ENCODE measurements around the gene GDF15. TPM values are rescaled to one million over a fixed set of nuclear protein-coding genes. Genes with fewer than 3 reads are reported as not detected.
A peak's percentile ranks its signal among the peaks of the same experiment; 100 is the strongest.

Gene GDF15
- polyA plus RNA-seq, 1 of the 3 experiments (the other 2 are of a cell fraction) = 129 TPM

GRCh38 chr19:18340990-18341868 is 44.7 kb upstream of the GDF15 start:
- Histone ChIP-seq H4K20me1 (ENCODE audit: insufficient read depth) (no peaks in the 10 kb centered on the region), H3K9me3 (no peaks in the 10 kb centered on the region), H3K4me2 (peak overlapping the region; percentile 99), H3K9me2 (no peaks in the 10 kb centered on the region), H3K79me2 (ENCODE audit: insufficient read depth) (no peaks in the 10 kb centered on the region), H3K4me1 (ENCODE audit: control insufficient read depth in 1 of 2, insufficient read depth in 2 of 2, low read depth in 1 of 2, low read length in 1 of 2) (peaks cover 0 to 9% of the 10 kb centered on the region in 2 experiments; a peak in 1 of 4 replicates), H3K4me3 (ENCODE audit: low read depth in 2 of 2, low read length in 1 of 2) (peak overlapping the region; percentile 59 to 90), H3K27me3 (ENCODE audit: insufficient read depth) (no peaks in the 10 kb centered on the region), H2AFZ (ENCODE audit: low read depth) (peak overlapping the region; percentile 87), H3K27ac (ENCODE audit: low read depth in 2 of 2, low read length in 1 of 2) (no peak overlapping the region; a peak in 1 of 4 replicates), H3K36me3 (replicated peaks in 1 of 2; ENCODE audit: control insufficient read depth in 1 of 2, insufficient read depth in 2 of 2, low read length in 1 of 2) (no peaks in the 10 kb centered on the region), H3K9ac (peak overlapping the region; percentile 63), H3F3A (replicated peaks; ENCODE audit: insufficient read depth) (peaks cover 4% of the 10 kb centered on the region)
- WGBS (ENCODE audit: low lambda C conversion rate) = 3% methylated on average over 15 of the region's 18 CpGs
- peak; percentile 70 for DNase-seq
- ChIA-PET POLR2A (no interaction called here), CTCF (interaction anchor here (1.4 to 5.3 kb wide), 11 partner anchors 9 to 72 kb away, joined by 3 to 45 read pairs (median 8); partner anchors contain the start of gene LSM4)
- peak; percentile 69 for TF ChIP-seq MAX (IDR thresholded peaks at IDR 0.05; ENCODE audit: low read depth)
- 0 out of 2 replicates have a peak, but pooled peaks have one; percentile 18 for TF ChIP-seq MXI1 (IDR thresholded peaks at IDR 0.05; ENCODE audit: low read depth, low read length)
- TF ChIP-seq EZH2phosphoT487 (IDR thresholded peaks at IDR 0.05; ENCODE audit: borderline replicate concordance, low read depth) = no peak
- peak; percentile 87 for TF ChIP-seq USF1 (IDR thresholded peaks at IDR 0.05; ENCODE audit: borderline replicate concordance, low read depth)
- no peak for TF ChIP-seq ELF1 (IDR thresholded peaks at IDR 0.05)
- peak; percentile 70; the same call in 1 of the 2 replicates for TF ChIP-seq SIN3A (IDR thresholded peaks at IDR 0.05; ENCODE audit: borderline replicate concordance, low read depth, low read length)
- no peak for TF ChIP-seq POLR2AphosphoS5 (IDR thresholded peaks at IDR 0.05; ENCODE audit: low read depth, low read length)
- TF ChIP-seq GATA2 (CRISPR knock-in tag; IDR thresholded peaks at IDR 0.05) = no peak

GRCh38 chr19:18342090-18342632 is 43.8 kb upstream of the GDF15 start:
- CTCF ChIA-PET = interaction anchor here (0.5 to 5.3 kb wide), 9 partner anchors 8 to 661 kb away, joined by 3 to 45 read pairs (median 8); partner anchors contain the start of gene LSM4
- H3K79me2 ChIP-seq (ENCODE audit: insufficient read depth) = no peaks in the 10 kb centered on the region
- H4K20me1 ChIP-seq (ENCODE audit: insufficient read depth) = no peaks in the 10 kb centered on the region
- no peak overlapping the region for H3K9ac ChIP-seq
- H3K36me3 ChIP-seq (replicated peaks in 1 of 2; ENCODE audit: control insufficient read depth in 1 of 2, insufficient read depth in 2 of 2, low read length in 1 of 2) = no peaks in the 10 kb centered on the region
- DNase-seq = no peak
- H3K9me3 ChIP-seq = no peaks in the 10 kb centered on the region
- no peaks in the 10 kb centered on the region for H3K27me3 ChIP-seq (ENCODE audit: insufficient read depth)
- no peaks in the 10 kb centered on the region for H3K9me2 ChIP-seq
- no peak overlapping the region for H3K4me3 ChIP-seq (ENCODE audit: low read depth in 2 of 2, low read length in 1 of 2)
- H3K27ac ChIP-seq (ENCODE audit: low read depth in 2 of 2, low read length in 1 of 2) = no peak overlapping the region
- POLR2A ChIA-PET = interaction anchor here (0.9 to 1.3 kb wide), 2 partner anchors 60 to 63 kb away, joined by 3 to 6 read pairs; partner anchors contain the start of gene JUND
- no peak for TF ChIP-seq NRF1 (IDR thresholded peaks at IDR 0.05; ENCODE audit: low read depth, low read length)
- TF ChIP-seq RCOR1 (IDR thresholded peaks at IDR 0.05; ENCODE audit: low read length) = no peak
- no peak for TF ChIP-seq SMC3 (IDR thresholded peaks at IDR 0.05; ENCODE audit: low read depth, low read length)
- no peak for TF ChIP-seq TAF1 (IDR thresholded peaks at IDR 0.05; ENCODE audit: borderline replicate concordance, low read depth, low read length)
- no peak for TF ChIP-seq JUND (IDR thresholded peaks at IDR 0.05)
- TF ChIP-seq SIN3A (IDR thresholded peaks at IDR 0.05; ENCODE audit: borderline replicate concordance, low read depth, low read length) = no peak
- TF ChIP-seq EP300 (IDR thresholded peaks at IDR 0.05; ENCODE audit: borderline replicate concordance in 1 of 2, low read depth in 1 of 2, low read length in 1 of 2) = no peak
- no peak for TF ChIP-seq MEF2A (IDR thresholded peaks at IDR 0.05; ENCODE audit: borderline replicate concordance, low read depth)
- TF ChIP-seq POLR2AphosphoS5 (IDR thresholded peaks at IDR 0.05; ENCODE audit: low read depth, low read length) = no peak
- no peak for TF ChIP-seq MXI1 (IDR thresholded peaks at IDR 0.05; ENCODE audit: low read depth, low read length)
- no peak for TF ChIP-seq ZBTB33 (IDR thresholded peaks at IDR 0.05; ENCODE audit: borderline replicate concordance, low read depth)
- H2AFZ ChIP-seq (ENCODE audit: low read depth) = no peak overlapping the region
- H3K4me1 ChIP-seq (ENCODE audit: control insufficient read depth in 1 of 2, insufficient read depth in 2 of 2, low read depth in 1 of 2, low read length in 1 of 2) = peaks cover 0 to 9% of the 10 kb centered on the region in 2 experiments; a peak in 1 of 4 replicates
- H3K4me2 ChIP-seq = no peak overlapping the region
- whole genome bisulfite sequencing (ENCODE audit: low lambda C conversion rate) = 94% methylated on average over 8 of the region's 8 CpGs
- peaks cover 4% of the 10 kb centered on the region for H3F3A ChIP-seq (replicated peaks; ENCODE audit: insufficient read depth)
